ENCODE measurements around the gene SMIM31.

The SMIM31 gene

DNA sequence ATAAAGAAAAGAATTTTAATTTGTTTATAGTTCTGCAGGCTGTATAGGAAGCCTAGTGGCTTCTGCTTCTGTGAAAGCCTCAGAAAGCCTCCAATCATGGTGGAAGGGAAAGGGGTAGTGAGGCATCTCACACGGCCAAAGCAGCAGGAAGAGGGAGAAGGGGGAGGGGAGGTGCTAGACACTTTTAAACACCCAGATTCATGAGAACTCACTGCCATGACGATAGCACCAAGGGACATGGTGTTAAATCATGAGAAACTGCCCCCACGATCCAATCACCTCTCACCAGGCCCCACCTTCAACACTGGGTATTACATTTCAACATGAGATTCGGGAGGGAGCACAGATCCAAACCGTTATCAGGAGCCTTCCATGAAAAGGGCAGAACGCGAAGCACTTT, 18.1 kb downstream of the SMIM31 start:
- TF ChIP-seq, protein P1, sequence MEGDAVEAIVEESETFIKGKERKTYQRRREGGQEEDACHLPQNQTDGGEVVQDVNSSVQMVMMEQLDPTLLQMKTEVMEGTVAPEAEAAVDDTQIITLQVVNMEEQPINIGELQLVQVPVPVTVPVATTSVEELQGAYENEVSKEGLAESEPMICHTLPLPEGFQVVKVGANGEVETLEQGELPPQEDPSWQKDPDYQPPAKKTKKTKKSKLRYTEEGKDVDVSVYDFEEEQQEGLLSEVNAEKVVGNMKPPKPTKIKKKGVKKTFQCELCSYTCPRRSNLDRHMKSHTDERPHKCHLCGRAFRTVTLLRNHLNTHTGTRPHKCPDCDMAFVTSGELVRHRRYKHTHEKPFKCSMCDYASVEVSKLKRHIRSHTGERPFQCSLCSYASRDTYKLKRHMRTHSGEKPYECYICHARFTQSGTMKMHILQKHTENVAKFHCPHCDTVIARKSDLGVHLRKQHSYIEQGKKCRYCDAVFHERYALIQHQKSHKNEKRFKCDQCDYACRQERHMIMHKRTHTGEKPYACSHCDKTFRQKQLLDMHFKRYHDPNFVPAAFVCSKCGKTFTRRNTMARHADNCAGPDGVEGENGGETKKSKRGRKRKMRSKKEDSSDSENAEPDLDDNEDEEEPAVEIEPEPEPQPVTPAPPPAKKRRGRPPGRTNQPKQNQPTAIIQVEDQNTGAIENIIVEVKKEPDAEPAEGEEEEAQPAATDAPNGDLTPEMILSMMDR (IDR thresholded peaks at IDR 0.05; ENCODE audit: extremely low read depth, insufficient read depth, missing control alignments) = no peak
- DNase-seq (ENCODE audit: low spot score) = no peak
- in situ Hi-C loops (cut with MboI; ENCODE audit: low pct_unique_long_range_greater_than_20kb, low sequenced_read_pairs, unreplicated experiment) = loop anchor here (10.0 to 25.0 kb wide), 2 partner anchors 323 to 690 kb away; no protein-coding TSS in a partner anchor

DNA sequence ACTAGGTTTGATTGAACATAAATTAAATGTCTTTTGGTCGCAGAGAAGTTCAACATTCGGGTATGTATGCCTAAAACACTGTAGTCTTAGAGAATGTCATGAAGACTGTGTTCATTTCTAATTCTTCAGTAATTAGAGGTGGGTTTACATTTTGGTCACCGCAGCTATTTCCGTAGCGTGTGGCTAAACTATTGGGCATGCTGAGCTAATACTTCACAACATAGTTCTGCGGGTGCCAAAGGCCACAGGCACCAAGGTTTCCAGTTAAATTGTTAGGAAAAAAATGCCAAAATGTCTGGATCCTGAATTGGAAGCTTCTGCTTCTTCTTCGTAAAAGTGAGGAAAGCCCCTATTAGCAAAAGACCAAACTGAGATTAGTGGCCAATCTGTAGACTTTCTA, 25.1 kb downstream of the SMIM31 start:
- in situ Hi-C loops (cut with MboI; ENCODE audit: low pct_unique_long_range_greater_than_20kb, low sequenced_read_pairs, unreplicated experiment) = loop anchor here (10.0 kb wide), 1 partner anchor 316 kb away; no protein-coding TSS in a partner anchor
- TF ChIP-seq, protein P1 (IDR thresholded peaks at IDR 0.05; ENCODE audit: extremely low read depth, insufficient read depth, missing control alignments) = no peak
- DNase-seq (ENCODE audit: low spot score) = no peak

DNA sequence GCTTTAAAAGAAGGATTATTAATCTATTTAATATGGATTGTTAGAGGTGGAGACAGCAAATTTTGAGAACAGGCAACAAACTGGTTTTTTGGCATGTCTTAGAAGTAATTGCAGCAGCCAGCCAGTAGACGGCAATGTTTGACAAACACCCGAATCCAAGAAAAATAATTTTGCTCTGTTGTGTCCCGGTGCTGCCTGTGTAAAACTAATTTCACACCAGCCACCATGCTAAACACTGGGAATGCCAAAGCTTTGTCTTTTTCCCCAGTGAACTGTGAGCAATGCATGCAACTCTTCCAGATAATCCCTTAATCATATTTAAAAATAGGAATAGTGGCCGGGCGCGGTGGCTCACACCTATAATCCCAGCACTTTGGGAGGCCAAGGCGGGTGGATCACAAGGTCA, 25.9 kb downstream of the SMIM31 start:
- TF ChIP-seq, protein P1 (IDR thresholded peaks at IDR 0.05; ENCODE audit: extremely low read depth, insufficient read depth, missing control alignments) = peak; percentile 92
- in situ Hi-C loops (cut with MboI; ENCODE audit: low pct_unique_long_range_greater_than_20kb, low sequenced_read_pairs, unreplicated experiment) = loop anchor here (10.0 kb wide), 1 partner anchor 315 kb away; no protein-coding TSS in a partner anchor
- DNase-seq (ENCODE audit: low spot score) = peak; percentile 58

DNA sequence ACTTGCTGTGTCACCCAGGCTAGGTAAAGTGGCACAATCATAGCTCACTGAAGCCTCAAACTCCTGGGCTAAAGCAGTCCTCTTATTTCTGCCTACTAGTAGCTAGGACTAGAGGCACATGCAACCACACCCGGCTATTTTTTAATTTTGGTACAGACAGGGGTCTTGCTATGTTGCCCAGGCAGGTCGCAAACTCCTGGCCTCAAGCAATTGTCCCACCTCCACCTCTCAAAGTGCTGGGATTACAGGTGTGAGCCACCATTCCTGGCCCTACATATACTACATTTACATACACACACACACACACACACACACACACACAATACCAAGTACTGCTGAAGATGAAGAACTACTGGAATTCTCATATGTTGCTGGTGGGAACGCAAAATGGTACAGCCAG, 26.9 kb downstream of the SMIM31 start:
- TF ChIP-seq, protein P1 (IDR thresholded peaks at IDR 0.05; ENCODE audit: extremely low read depth, insufficient read depth, missing control alignments) = no peak
- DNase-seq (ENCODE audit: low spot score) = no peak
- in situ Hi-C loops (cut with MboI; ENCODE audit: low pct_unique_long_range_greater_than_20kb, low sequenced_read_pairs, unreplicated experiment) = no loop called here

DNA sequence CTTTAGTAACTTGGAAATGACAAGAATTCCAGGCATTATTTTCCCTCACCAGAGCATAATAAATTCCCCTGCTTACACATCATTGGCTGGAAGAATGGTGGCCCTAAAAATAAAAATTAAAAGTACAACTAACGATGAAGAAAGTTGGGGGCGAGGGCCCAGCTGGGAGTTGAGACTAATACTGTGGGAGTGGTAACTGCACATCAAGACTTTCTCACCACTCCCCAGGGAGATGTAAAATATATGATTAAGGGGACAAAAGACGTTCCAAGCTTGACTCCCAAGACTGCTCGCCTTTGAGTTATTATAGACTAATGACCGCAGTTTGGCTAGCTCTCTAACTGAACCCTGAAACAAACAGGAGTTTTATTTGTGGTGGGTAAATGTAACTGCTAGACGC, 30.0 kb downstream of the SMIM31 start:
- TF ChIP-seq, protein P1 (IDR thresholded peaks at IDR 0.05; ENCODE audit: extremely low read depth, insufficient read depth, missing control alignments) = no peak
- in situ Hi-C loops (cut with MboI; ENCODE audit: low pct_unique_long_range_greater_than_20kb, low sequenced_read_pairs, unreplicated experiment) = no loop called here
- DNase-seq (ENCODE audit: low spot score) = no peak

DNA sequence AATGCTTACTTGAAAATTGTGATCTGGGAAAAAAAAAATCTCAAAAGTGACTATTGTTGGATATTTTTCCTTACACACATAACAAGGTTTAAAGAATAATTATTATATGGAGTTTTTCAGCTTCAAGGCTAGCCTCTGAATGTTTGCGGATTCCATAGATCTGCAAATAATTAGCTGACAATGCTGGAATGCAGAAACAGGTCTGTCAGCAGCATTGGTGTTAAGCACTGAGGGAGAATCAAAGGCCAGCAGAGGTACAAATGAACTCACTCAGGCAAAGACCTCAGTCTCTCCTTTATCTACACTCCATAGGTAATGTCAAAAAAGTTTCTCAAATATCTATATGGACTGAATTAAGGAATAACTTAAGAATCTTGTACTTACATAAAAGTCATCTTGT, 35.1 kb downstream of the SMIM31 start:
- in situ Hi-C loops (cut with MboI; ENCODE audit: low pct_unique_long_range_greater_than_20kb, low sequenced_read_pairs, unreplicated experiment) = no loop called here
- TF ChIP-seq, protein P1 (IDR thresholded peaks at IDR 0.05; ENCODE audit: extremely low read depth, insufficient read depth, missing control alignments) = no peak
- no peak for DNase-seq (ENCODE audit: low spot score)

DNA sequence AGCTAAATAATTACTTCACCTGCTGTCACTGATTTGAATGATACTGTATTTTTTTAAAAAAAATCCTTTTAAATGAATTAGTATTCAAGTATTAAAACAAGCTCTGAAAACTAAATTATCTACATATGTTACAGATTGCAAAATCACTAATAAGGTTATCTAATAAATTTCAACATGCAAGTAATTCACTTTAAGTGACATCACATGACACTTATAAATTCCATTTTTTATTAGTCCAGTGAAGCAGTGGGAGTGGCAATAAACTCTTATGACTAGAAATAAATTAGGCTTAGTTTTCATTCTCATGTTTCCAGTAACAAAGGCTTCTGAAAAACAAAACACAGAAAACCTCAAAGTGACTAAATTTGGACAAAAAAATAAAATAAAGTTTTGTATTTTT, 36.3 kb downstream of the SMIM31 start:
- TF ChIP-seq, protein P1 (IDR thresholded peaks at IDR 0.05; ENCODE audit: extremely low read depth, insufficient read depth, missing control alignments) = no peak
- in situ Hi-C loops (cut with MboI; ENCODE audit: low pct_unique_long_range_greater_than_20kb, low sequenced_read_pairs, unreplicated experiment) = no loop called here
- no peak for DNase-seq (ENCODE audit: low spot score)

Data from GM13977 (cell line).